B cell (primary cell): ENCODE measurements around the gene OR5H14. TPM values are rescaled to one million over a fixed set of nuclear protein-coding genes. Genes with fewer than 3 reads are reported as not detected.

ENCODE experiments used
- ATAC-seq: fragments of 200-7000 bp; cut with Tn5 transposase; one replicate; pipeline ENCODE4 v1.10.0; 2021; ENCODE audit warnings: low read depth, mild to moderate bottlenecking, moderate number of reproducible peaks, moderate library complexity
- CTCF ChIA-PET: fragments of 350-600 bp; sonication (Branson Sonifier 250); formaldehyde crosslinking; loops from one replicate; lab custom pipeline; 2021; ENCODE audit warnings: antibody characterized with exemption, inconsistent platforms; lab: Charles Lee
- POLR2A ChIA-PET: fragments of 350-600 bp; sonication (Branson Sonifier 250); formaldehyde crosslinking; loops from one replicate; lab custom pipeline; 2021; ENCODE audit warnings: antibody characterized with exemption; lab: Charles Lee
- DNase-seq: peaks from one replicate; pipeline ENCODE4 v3.0.0; 2013
- H2AFZ ChIP-seq: 2 replicates; pipeline ENCODE4 v1.6.1; 2012; ENCODE audit warnings: mild to moderate bottlenecking, low read depth, low read length; ENCODE audit not compliant: insufficient read depth, poor library complexity, severe bottlenecking
- H3K27ac ChIP-seq, 2 donors: 1 replicate in 1 of 2; 2 replicates in 1 of 2; pipeline ENCODE4 v1.5.1; 2012 to 2013; ENCODE audit warnings: low read length in 2 of 2, mild to moderate bottlenecking in 2 of 2, moderate library complexity in 1 of 2
- H3K27me3 ChIP-seq, 4 experiments: fragments of 200-600 bp in 1 of 4; sonication (generic) in 1 of 4; replicated peaks in 1 of 4; 1 replicate in 2 of 4; 2 replicates in 2 of 4; pipeline versions ENCODE4 v1.6.1 to v1.7.0; 2013 to 2016; ENCODE audit warnings: low read length in 3 of 4, mild to moderate bottlenecking in 2 of 4, mixed read lengths in 1 of 4, moderate library complexity in 1 of 4; ENCODE audit not compliant: insufficient read depth in 4 of 4, control insufficient read depth in 3 of 4; ENCODE audit errors: control extremely low read depth in 1 of 4
- H3K36me3 ChIP-seq, 2 experiments: replicated peaks in 1 of 2; 1 replicate in 1 of 2; 2 replicates in 1 of 2; pipeline versions ENCODE4 v1.6.1 to v1.7.1; 2013; ENCODE audit warnings: low read length in 1 of 2; ENCODE audit not compliant: insufficient read depth in 2 of 2, control insufficient read depth in 1 of 2; ENCODE audit errors: control extremely low read depth in 1 of 2, extremely low read depth in 1 of 2
- H3K4me1 ChIP-seq, 2 donors: fragments of 200-600 bp in 1 of 2; sonication (generic) in 1 of 2; 1 replicate in 1 of 2; 2 replicates in 1 of 2; pipeline versions ENCODE4 v1.5.1 to v1.6.1; 2013 to 2017; ENCODE audit warnings: low read length in 2 of 2; ENCODE audit not compliant: control insufficient read depth in 2 of 2, insufficient read depth in 2 of 2
- H3K4me2 ChIP-seq: replicated peaks from 2 replicates; pipeline ENCODE3; 2012; ENCODE audit warnings: mild to moderate bottlenecking, low read depth, low read length; ENCODE audit not compliant: poor library complexity, severe bottlenecking
- H3K4me3 ChIP-seq, 5 experiments: fragments of 200-600 bp in 1 of 5; sonication (generic) in 1 of 5; 1 replicate in 3 of 5; 2 replicates in 2 of 5; pipeline versions ENCODE4 v1.5.1 to v1.7.0; 2011 to 2016; ENCODE audit warnings: low read length in 4 of 5, mild to moderate bottlenecking in 4 of 5, low read depth in 2 of 5, control low read depth in 1 of 5, moderate library complexity in 1 of 5; ENCODE audit not compliant: insufficient read depth in 1 of 5; ENCODE audit errors: control extremely low read depth in 1 of 5, extremely low read depth in 1 of 5
- H3K79me2 ChIP-seq: fragments of 200-600 bp; sonication (generic); one replicate; pipeline ENCODE4 v1.6.0; 2016; ENCODE audit warnings: low read length; ENCODE audit not compliant: control insufficient read depth, insufficient read depth
- H3K9ac ChIP-seq: fragments of 200-600 bp; sonication (generic); 2 replicates; pipeline ENCODE4 v1.6.1; 2017; ENCODE audit warnings: mild to moderate bottlenecking, low read length, moderate library complexity
- H3K9me3 ChIP-seq, 3 donors: one replicate each; pipeline versions ENCODE4 v1.6.1 to v1.7.1; 2013; ENCODE audit warnings: low read length in 2 of 3; ENCODE audit not compliant: control insufficient read depth in 2 of 3, insufficient read depth in 1 of 3; ENCODE audit errors: control extremely low read depth in 1 of 3
- H4K20me1 ChIP-seq: 2 replicates; pipeline ENCODE4 v1.6.0; 2012; ENCODE audit warnings: mild to moderate bottlenecking, low read length; ENCODE audit not compliant: insufficient read depth, control insufficient read depth, poor library complexity, severe bottlenecking
- H3K27ac Mint-ChIP-seq: one replicate; pipeline ENCODE4 v1.8.0; 2021; ENCODE audit warnings: mixed read lengths
- H3K27me3 Mint-ChIP-seq: one replicate; pipeline ENCODE4 v1.8.0; 2021; ENCODE audit warnings: mixed read lengths
- H3K4me1 Mint-ChIP-seq: one replicate; pipeline ENCODE4 v1.8.0; 2021; ENCODE audit warnings: mixed read lengths
- H3K4me3 Mint-ChIP-seq: one replicate; pipeline ENCODE4 v1.8.0; 2021; ENCODE audit warnings: mixed read lengths
- H3K9me3 Mint-ChIP-seq: one replicate; pipeline ENCODE4 v1.8.0; 2022; ENCODE audit warnings: mixed read lengths; ENCODE audit not compliant: insufficient read depth
- CTCF ChIP-seq: fragments of 200-600 bp; IDR thresholded peaks from one replicate; pipeline ENCODE4 v1.8.0; 2022; ENCODE audit warnings: antibody characterized with exemption, mild to moderate bottlenecking
- EZH2 ChIP-seq: IDR thresholded peaks from 2 replicates; pipeline ENCODE4 v1.6.1; 2012; ENCODE audit warnings: borderline replicate concordance, low read depth, mild to moderate bottlenecking, moderate library complexity, low read length; ENCODE audit not compliant: insufficient read depth, poor library complexity, severe bottlenecking
- WGBS: methylation state at CpG from one replicate; pipeline ENCODE4 v1.1.5; 2013; ENCODE audit warnings: missing lambda C conversion rate; ENCODE audit not compliant: insufficient coverage; 5-methylcytosine and 5-hydroxymethylcytosine counted together
- intact Hi-C: fragments of 100-400 bp; cut with micrococcal nuclease; formaldehyde crosslinking; loops from one replicate; pipeline ENCODE4 v1.10.0; 2022
- polyA minus RNA-seq: library from RNA; depleted of rRNA, polyadenylated mRNA; stranded (reverse); fragments of >200 nt; gene quantifications from 2 replicates; pipeline ENCODE4 v1.2.3, GENCODE V29; 2012
- polyA plus RNA-seq: library from polyadenylated mRNA; depleted of rRNA; stranded (reverse); fragments of >200 nt; gene quantifications from 2 replicates; pipeline ENCODE4 v1.2.3, GENCODE V29; 2012
- total RNA-seq, 2 donors: library from RNA; stranded (reverse); fragments of 120-200 nt in 1 of 2; gene quantifications; 1 replicate in 1 of 2; 2 replicates in 1 of 2; pipeline versions ENCODE4 v1.2.3 to v1.2.4, GENCODE V29; 2013 to 2022

The OR5H14 gene
- total RNA-seq (not detected in 2 replicates), polyA plus RNA-seq (not detected in 2 replicates), polyA minus RNA-seq (not detected in 2 replicates)
- total RNA-seq (2013), result not detected

GRCh38 chr3:98147179-98147578 lies at the start of gene OR5H14:
OR5H14 (plus strand) TSS chr3:98147479; CDS start chr3:98149386, 1,907 bp downstream.
- no peaks in the 10 kb centered on the region for H3K27me3 ChIP-seq
- H3K27ac ChIP-seq, result no peak within 1 kb of the TSS
- ChIA-PET CTCF (no interaction called here), POLR2A (no interaction called here)
- no peaks in the 10 kb centered on the region for H3K4me1 ChIP-seq
- H3K4me2 ChIP-seq, result no peak within 1 kb of the TSS
- no peak within 1 kb of the TSS for H3K4me3 ChIP-seq
- H2AFZ ChIP-seq, result no peak within 1 kb of the TSS
- no peak for ATAC-seq
- WGBS, result no CpG with 5 or more reads among the region's 1 CpG
- no peak for DNase-seq
- Mint-ChIP-seq H3K4me1 (no peaks in the 10 kb centered on the region), H3K4me3 (no peak within 1 kb of the TSS), H3K9me3 (no peaks in the 10 kb centered on the region), H3K27me3 (no peaks in the 10 kb centered on the region), H3K27ac (no peak within 1 kb of the TSS)
- intact Hi-C loops, result no loop called here
- H3K9ac ChIP-seq, result no peak within 1 kb of the TSS
- H3K36me3 ChIP-seq, result no peaks in the 10 kb centered on the region
- H4K20me1 ChIP-seq, result no peaks in the 10 kb centered on the region
- peaks cover 0 to 1% (median 0%) of the 10 kb centered on the region in 3 donors for H3K9me3 ChIP-seq
- TF ChIP-seq EZH2 (no peak), CTCF (no peak)
- no peaks in the 10 kb centered on the region for H3K79me2 ChIP-seq

GRCh38 chr3:98099848-98100247 lies 47.4 kb upstream of the OR5H14 start:
- Mint-ChIP-seq H3K4me1 (no peaks in the 10 kb centered on the region), H3K27ac (no peak overlapping the region), H3K27me3 (no peaks in the 10 kb centered on the region), H3K9me3 (no peaks in the 10 kb centered on the region), H3K4me3 (no peak overlapping the region)
- Histone ChIP-seq H4K20me1 (no peaks in the 10 kb centered on the region), H3K79me2 (no peaks in the 10 kb centered on the region), H3K27ac (no peak overlapping the region), H2AFZ (no peak overlapping the region), H3K9me3 (peaks cover 0 to 7% (median 0%) of the 10 kb centered on the region in 3 donors), H3K27me3 (no peaks in the 10 kb centered on the region), H3K4me1 (no peaks in the 10 kb centered on the region), H3K4me3 (no peak overlapping the region), H3K36me3 (no peaks in the 10 kb centered on the region), H3K9ac (no peak overlapping the region), H3K4me2 (no peak overlapping the region)
- POLR2A ChIA-PET, result no interaction called here
- ATAC-seq (no peak), DNase-seq (no peak)
- 44% methylated on average over 2 of the region's 4 CpGs for WGBS
- CTCF ChIA-PET, result no interaction called here
- TF ChIP-seq CTCF (no peak), EZH2 (no peak)
- intact Hi-C loops, result no loop called here
